Natural killer cell (primary cell): Measurements from ENCODE around the gene PRDM10. TPM values are rescaled to one million over a fixed set of nuclear protein-coding genes. Genes with fewer than 3 reads are reported as not detected.

Source experiments
- ATAC-seq, 3 donors: fragments of 150-1000 bp in 2 of 3; fragments of 200-7000 bp in 1 of 3; cut with Tn5 transposase; 1 replicate in 1 of 3; 2 replicates in 2 of 3; pipeline ENCODE4 v1.10.0; 2021; ENCODE audit warnings: mild to moderate bottlenecking in 2 of 3, moderate library complexity in 2 of 3
- DNase-seq, 2 donors: peaks; one replicate each; pipeline versions ENCODE4 v3.0.0 to v3.0.0-alpha.2; 2013 to 2021; ENCODE audit warnings: mixed read lengths in 1 of 2
- H3K27ac ChIP-seq: one replicate; pipeline ENCODE4 v1.5.1; 2013; ENCODE audit warnings: mild to moderate bottlenecking, low read length
- H3K27me3 ChIP-seq: one replicate; pipeline ENCODE4 v1.6.1; 2013; ENCODE audit warnings: low read length; ENCODE audit not compliant: control insufficient read depth, insufficient read depth
- H3K36me3 ChIP-seq: one replicate; pipeline ENCODE4 v1.6.1; 2013; ENCODE audit warnings: low read length; ENCODE audit not compliant: control insufficient read depth, insufficient read depth
- H3K4me1 ChIP-seq: one replicate; pipeline ENCODE4 v1.6.1; 2013; ENCODE audit warnings: low read length; ENCODE audit not compliant: control insufficient read depth, insufficient read depth
- H3K4me3 ChIP-seq: one replicate; pipeline ENCODE4 v1.5.1; 2013; ENCODE audit warnings: low read length
- H3K9me3 ChIP-seq: one replicate; pipeline ENCODE4 v1.6.1; 2013; ENCODE audit warnings: low read length; ENCODE audit not compliant: control insufficient read depth, insufficient read depth
- H3K27ac Mint-ChIP-seq, 2 donors: one replicate each; pipeline ENCODE4 v1.8.0; 2022; ENCODE audit warnings: mild to moderate bottlenecking in 2 of 2, mixed read lengths in 2 of 2, moderate library complexity in 1 of 2
- H3K27me3 Mint-ChIP-seq, 2 donors: one replicate each; pipeline ENCODE4 v1.8.0; 2022; ENCODE audit warnings: low read depth in 2 of 2, mixed read lengths in 2 of 2
- H3K36me3 Mint-ChIP-seq: one replicate; pipeline ENCODE4 v1.8.0; 2022; ENCODE audit warnings: mixed read lengths
- H3K4me1 Mint-ChIP-seq, 2 donors: one replicate each; pipeline ENCODE4 v1.8.0; 2022; ENCODE audit warnings: mixed read lengths in 2 of 2
- H3K4me3 Mint-ChIP-seq: one replicate; pipeline ENCODE4 v1.8.0; 2022; ENCODE audit warnings: mild to moderate bottlenecking, moderate library complexity, mixed read lengths
- H3K9me3 Mint-ChIP-seq, 2 donors: one replicate each; pipeline ENCODE4 v1.8.0; 2022; ENCODE audit warnings: mixed read lengths in 2 of 2
- CTCF ChIP-seq: fragments of 200-600 bp; IDR thresholded peaks from one replicate; pipeline ENCODE4 v1.8.0; 2022; ENCODE audit warnings: antibody characterized with exemption
- WGBS: methylation state at CpG from one replicate; pipeline ENCODE4 v1.1.7; 2013; ENCODE audit warnings: missing lambda C conversion rate; ENCODE audit not compliant: insufficient coverage; 5-methylcytosine and 5-hydroxymethylcytosine counted together
- intact Hi-C: fragments of 100-400 bp; cut with micrococcal nuclease; formaldehyde crosslinking; loops from one replicate; pipeline ENCODE4 v1.14.2; 2022
- total RNA-seq, 4 donors: library from RNA; stranded (reverse); fragments of 120-200 nt in 1 of 4; gene quantifications; one replicate each; pipeline versions ENCODE4 v1.2.3 to v1.2.4, GENCODE V29; 2013 to 2022

Gene PRDM10
- total RNA-seq, 3 donors from 2014 or later (not counting 1 experiment from before 2014, with no cell fraction given), result 10.3 to 13.1 (median 12.5) TPM

- intact Hi-C loops, result loop anchor here (5.0 to 10.0 kb wide), 2 partner anchors 169 to 1021 kb away; partner anchors contain the start of genes APLP2 and SNX19
- Mint-ChIP-seq H3K4me3 (peak overlapping the region; percentile 91), H3K9me3 (no peaks in the 10 kb centered on the region), H3K36me3 (peaks cover under 1% of the 10 kb centered on the region), H3K4me1 (peaks cover 25 to 33% of the 10 kb centered on the region in 2 donors), H3K27me3 (no peaks in the 10 kb centered on the region), H3K27ac (peak overlapping the region; percentile 67 to 90)
- no peaks in the 10 kb centered on the region for H3K9me3 ChIP-seq
- no peak overlapping the region for H3K27ac ChIP-seq
- H3K36me3 ChIP-seq, result peaks cover 13% of the 10 kb centered on the region
- 73% methylated on average over 9 of the region's 9 CpGs for WGBS
- no peak for DNase-seq
- H3K4me3 ChIP-seq, result peak overlapping the region; percentile 85
- TF ChIP-seq CTCF, result no peak
- H3K4me1 ChIP-seq, result peaks cover 12% of the 10 kb centered on the region
- no peak for ATAC-seq
- H3K27me3 ChIP-seq, result no peaks in the 10 kb centered on the region
Observed at GRCh38 chr11:129896062-129896461, 106.6 kb downstream of the PRDM10 start.

GRCh38 chr11:129895126-129896041 is 107.3 kb downstream of the PRDM10 start, which contains the start of gene NFRKB:
Gene NFRKB, minus strand, starts transcription at chr11:129895578. Its CDS starts 2,729 bp downstream, at chr11:129892849.
- intact Hi-C loops, result loop anchor here (5.0 to 10.0 kb wide), 2 partner anchors 169 to 1022 kb away; partner anchors contain the start of genes APLP2 and SNX19
- H3K27ac ChIP-seq, result peak within 1 kb of the TSS; percentile 34
- H3K4me1 Mint-ChIP-seq, result peaks cover 25 to 34% of the 10 kb centered on the region in 2 donors
- H3K4me3 Mint-ChIP-seq, result peak within 1 kb of the TSS; percentile 91
- H3K27me3 ChIP-seq, result no peaks in the 10 kb centered on the region
- no peaks in the 10 kb centered on the region for H3K9me3 Mint-ChIP-seq
- no peaks in the 10 kb centered on the region for H3K36me3 Mint-ChIP-seq
- peaks cover 11% of the 10 kb centered on the region for H3K36me3 ChIP-seq
- peak within 1 kb of the TSS; percentile 74 to 90 for H3K27ac Mint-ChIP-seq
- H3K9me3 ChIP-seq, result no peaks in the 10 kb centered on the region
- peaks cover 12% of the 10 kb centered on the region for H3K4me1 ChIP-seq
- no peak for TF ChIP-seq CTCF
- H3K4me3 ChIP-seq, result peak within 1 kb of the TSS; percentile 85
- H3K27me3 Mint-ChIP-seq, result no peaks in the 10 kb centered on the region
- peak; percentile 85 to 87 for DNase-seq
- WGBS, result 2% methylated on average over 77 of the region's 77 CpGs
- peak; percentile 97 to 100 (median 97) for ATAC-seq

GRCh38 chr11:129894278-129895125 is 108.1 kb downstream of the PRDM10 start:
- Mint-ChIP-seq H3K9me3 (no peaks in the 10 kb centered on the region), H3K27me3 (no peaks in the 10 kb centered on the region), H3K27ac (peak overlapping the region; percentile 74 to 90), H3K4me3 (peak overlapping the region; percentile 91), H3K36me3 (no peaks in the 10 kb centered on the region), H3K4me1 (peaks cover 25 to 34% of the 10 kb centered on the region in 2 donors)
- no peak for TF ChIP-seq CTCF
- intact Hi-C loops, result loop anchor here (5.0 to 10.0 kb wide), 2 partner anchors 170 to 1023 kb away; partner anchors contain the start of genes APLP2 and SNX19
- H3K27ac ChIP-seq, result peak overlapping the region; percentile 34
- no peaks in the 10 kb centered on the region for H3K27me3 ChIP-seq
- peaks cover 12% of the 10 kb centered on the region for H3K4me1 ChIP-seq
- peak in 1 of 2 donors; percentile 41 for DNase-seq
- no peaks in the 10 kb centered on the region for H3K9me3 ChIP-seq
- H3K36me3 ChIP-seq, result peaks cover 19% of the 10 kb centered on the region
- peak; percentile 8 to 22 (median 9) for ATAC-seq
- peak overlapping the region; percentile 85 for H3K4me3 ChIP-seq
- WGBS, result 8% methylated on average over 10 of the region's 13 CpGs
